CD4-positive, alpha-beta T cell treated with Interleukin-21 for 1 hour (primary cell): ENCODE results near the gene INO80B.
"Not testable (repeated sequence)": the region's sequence is repeated elsewhere in the genome, so short reads cannot be mapped to it uniquely, and the experiment has no call there.

Experiments
- DNase-seq: peaks from one replicate; pipeline ENCODE4 v3.0.0-alpha.2; 2020

The INO80B gene

DNA sequence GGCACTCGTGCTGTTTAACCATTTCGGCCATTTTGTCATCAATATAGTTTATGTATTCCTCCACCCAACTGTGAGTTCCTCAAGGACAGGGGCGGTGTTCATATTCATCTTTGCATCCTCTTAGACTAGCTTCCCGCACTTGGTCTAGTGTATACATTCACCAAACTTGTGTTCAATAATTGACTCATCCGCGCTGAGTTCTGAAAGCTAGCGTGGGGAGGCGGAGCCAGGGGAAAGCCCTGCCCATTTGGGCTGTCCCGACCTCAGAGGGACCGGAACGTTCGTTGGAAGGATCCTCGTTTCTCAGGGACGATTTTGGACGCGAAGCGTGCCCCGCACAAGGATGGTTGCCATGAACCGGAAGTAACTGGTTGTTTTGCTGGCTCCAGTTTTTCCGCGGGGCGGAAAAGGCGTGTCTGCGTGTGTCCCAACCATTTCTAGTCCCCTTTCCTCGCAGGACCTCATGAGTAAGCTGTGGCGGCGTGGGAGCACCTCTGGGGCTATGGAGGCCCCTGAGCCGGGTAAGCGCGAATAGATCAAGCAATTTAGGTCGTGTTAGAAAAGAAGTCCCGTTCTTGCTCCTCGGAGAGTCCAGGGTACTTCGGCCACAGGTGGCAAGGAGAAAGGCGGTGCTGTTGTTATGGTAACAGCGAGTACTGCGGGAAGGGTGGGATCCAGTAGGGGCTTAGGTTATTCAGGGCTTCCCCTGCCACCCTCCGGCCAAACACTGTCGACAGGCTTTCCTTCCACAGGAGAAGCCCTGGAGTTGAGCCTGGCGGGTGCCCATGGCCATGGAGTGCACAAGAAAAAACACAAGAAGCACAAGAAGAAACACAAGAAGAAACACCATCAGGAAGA, at the start of gene INO80B:
Gene INO80B, plus strand, starts transcription at position 434 of the 858 bp plus-strand sequence. Its CDS starts 30 bp downstream, at position 464.
- peak; percentile 99 for DNase-seq

DNA sequence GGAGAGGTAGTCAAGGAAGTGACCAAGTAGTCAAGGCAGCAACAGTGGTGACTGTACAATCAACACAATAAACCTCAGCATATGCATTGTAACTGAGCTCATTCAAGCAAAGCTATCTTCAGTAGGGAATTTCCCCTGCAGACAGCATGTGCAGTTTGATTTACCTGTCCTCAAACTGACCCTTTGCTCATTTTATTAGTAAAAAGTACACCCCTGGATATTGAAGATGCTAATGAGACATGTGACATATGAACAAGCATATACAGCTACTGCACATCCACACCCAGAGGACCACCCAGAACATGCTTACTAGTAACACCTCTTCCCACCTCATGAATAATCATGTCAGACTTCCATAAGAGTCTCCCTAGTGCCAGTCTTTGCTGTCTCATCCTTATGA, 48.9 kb upstream of the INO80B start:
- DNase-seq = no peak

DNA sequence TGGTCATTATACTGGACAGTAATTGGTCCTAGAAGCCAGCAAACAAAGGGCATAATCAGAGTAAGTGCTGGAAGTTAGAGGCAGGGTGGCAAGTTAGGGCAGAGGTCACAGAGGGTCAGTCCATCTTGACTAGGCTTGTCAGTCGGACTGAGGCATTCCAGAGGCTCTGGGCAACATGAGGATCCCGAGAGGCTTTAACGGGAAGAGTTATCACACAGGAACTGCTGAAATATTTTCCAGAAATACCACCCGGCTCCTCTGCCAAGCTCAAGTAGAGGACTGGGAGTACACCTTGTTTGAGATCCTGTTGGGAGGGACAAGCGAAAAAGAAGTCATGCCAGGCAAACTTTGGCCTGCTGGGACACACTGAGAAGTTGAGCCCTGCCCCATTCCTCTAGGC, 47.2 kb upstream of the INO80B start:
- no peak for DNase-seq

DNA sequence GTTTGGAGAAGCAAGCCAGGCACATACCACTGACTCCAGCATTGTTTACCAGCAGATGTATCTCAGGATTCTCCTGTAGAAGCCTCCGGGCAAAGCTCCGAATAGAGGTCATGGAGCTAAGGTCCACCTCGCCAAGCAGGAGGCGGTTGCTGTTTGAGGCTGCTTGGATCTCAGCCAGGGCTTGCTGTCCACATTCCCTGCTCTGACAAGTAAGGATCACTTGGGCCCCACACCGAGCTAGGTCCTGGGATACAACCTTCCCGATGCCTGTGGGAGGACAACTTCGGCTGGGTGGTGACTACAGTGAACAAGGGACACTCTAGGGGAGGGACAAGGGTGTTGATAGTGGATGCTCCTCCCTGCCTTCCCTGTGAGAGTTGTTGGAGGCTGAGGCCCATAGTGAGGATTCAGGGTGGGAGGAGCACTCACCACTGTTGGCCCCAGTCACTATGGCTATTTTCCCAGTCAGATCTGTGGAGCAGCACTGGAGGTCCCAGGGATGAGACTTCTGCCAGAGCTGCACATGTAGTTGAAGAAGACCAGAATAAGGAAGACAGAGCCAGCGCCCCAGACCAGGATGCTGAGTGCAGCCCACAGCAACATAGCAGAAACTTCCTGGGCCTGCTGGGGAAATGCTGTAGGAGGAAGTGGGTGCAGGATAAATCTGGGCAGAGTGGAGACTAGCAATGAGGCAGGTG, 41.7 kb upstream of the INO80B start:
- no peak for DNase-seq

GRCh38 chr2:74414441-74414840, 40.4 kb upstream of the INO80B start:
- no peak for DNase-seq

DNA sequence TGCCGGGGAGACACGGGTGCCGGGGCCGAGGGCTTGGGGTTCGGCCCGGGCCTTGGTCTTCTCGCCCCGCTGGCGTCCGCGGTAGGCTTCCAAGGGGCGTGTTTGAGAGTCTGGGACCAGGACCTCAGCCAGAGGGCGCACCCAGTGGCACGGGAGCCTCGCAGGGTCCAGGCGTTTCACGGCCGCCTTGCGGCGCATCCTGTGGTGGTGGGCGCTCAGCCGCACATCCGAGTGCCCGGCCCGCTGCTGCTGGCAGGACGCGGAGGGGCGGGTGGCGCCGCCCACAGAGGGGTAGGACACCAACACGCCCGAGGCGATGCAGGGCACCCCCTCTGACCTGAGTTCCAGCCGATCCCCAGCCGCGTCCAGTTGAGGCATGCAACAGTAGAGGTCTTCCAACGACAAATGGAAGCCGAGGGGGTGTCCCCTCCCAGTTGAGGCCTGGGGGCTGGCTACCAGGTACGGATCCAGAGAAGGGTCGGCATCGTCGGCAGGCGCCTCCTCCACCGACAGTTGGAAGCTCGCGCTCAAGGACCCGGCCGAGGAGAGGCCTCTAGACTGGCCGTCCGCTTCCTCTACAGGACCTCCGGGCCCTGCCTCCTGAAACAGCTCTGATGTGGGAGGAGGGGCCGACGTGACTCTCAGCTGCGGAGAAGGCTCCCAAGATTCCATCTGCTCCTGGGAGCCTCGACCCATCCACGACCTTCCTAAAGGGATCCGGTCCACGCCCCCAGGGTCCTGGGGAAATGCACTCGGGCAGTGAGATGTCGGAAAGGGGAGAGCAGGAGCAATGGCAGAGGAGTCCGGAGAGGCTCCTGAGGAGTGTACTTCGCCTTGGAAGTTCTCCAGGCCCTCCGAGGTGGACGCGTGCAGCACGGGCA, 39.8 kb upstream of the INO80B start:
- no peak for DNase-seq

- no peak for DNase-seq
Observed at GRCh38 chr2:74415762-74416395, 39.0 kb upstream of the INO80B start.

DNA sequence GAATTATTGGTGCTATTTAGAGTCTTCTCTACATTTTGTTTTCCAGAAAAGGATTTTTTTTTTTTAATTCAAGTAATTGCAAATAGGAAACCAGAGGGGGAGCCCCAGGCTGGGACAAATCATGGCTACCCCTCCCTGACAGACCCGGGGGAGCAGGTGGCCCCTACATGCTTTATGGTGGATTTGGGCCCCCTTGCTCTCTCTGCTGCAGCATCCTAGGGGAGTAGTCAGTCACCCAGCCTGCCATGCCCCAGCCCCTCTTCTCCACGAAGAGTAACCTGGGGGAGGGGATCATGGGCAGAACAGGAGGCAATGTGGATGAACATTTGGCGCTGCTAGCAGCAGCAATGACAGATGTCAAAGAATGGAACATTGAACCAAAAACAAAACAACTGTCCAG, 38.1 kb upstream of the INO80B start:
- no peak for DNase-seq

GRCh38 chr2:74417197-74417596, 37.7 kb upstream of the INO80B start:
- no peak for DNase-seq

- DNase-seq = no peak
Observed at GRCh38 chr2:74417763-74418162, 37.1 kb upstream of the INO80B start.

GRCh38 chr2:74418312-74418711, 36.6 kb upstream of the INO80B start:
- no peak for DNase-seq

DNA sequence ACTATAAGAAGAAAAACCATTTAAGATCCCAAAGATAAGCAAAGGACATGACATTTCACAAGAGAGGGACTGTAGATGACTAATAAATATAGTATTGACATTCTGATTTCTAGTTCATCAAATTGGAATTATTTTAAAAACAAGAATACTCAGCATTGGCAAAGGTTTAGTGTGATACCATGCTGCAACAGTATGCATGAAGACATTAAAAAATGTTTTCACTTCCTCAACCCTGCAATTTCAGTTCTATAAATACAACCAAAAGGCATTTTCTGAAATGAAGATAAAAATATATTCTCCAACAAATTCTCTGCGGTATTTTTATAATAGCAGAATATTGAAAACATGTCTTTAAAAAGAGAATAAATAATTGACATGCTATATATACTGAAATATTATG, 35.5 kb upstream of the INO80B start:
- DNase-seq = no peak

DNA sequence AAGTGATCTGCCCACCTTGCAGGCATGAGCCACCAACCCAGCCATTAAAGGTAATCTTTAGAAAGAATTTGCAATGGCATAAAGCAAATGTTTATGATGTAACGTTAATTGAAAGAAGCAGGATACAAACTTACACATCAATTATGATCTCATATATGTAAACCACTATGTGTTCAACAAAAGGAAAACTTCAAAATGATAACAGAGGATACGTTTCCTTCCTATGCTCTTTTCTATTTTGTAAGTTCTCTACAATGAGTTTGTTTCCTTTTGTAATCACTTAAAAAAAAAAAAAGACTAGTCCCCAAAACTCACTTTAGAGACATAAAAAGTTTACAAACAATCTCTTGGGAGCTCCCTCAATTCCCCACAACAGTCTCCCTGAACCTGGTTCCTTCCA, 34.9 kb upstream of the INO80B start:
- no peak for DNase-seq

DNA sequence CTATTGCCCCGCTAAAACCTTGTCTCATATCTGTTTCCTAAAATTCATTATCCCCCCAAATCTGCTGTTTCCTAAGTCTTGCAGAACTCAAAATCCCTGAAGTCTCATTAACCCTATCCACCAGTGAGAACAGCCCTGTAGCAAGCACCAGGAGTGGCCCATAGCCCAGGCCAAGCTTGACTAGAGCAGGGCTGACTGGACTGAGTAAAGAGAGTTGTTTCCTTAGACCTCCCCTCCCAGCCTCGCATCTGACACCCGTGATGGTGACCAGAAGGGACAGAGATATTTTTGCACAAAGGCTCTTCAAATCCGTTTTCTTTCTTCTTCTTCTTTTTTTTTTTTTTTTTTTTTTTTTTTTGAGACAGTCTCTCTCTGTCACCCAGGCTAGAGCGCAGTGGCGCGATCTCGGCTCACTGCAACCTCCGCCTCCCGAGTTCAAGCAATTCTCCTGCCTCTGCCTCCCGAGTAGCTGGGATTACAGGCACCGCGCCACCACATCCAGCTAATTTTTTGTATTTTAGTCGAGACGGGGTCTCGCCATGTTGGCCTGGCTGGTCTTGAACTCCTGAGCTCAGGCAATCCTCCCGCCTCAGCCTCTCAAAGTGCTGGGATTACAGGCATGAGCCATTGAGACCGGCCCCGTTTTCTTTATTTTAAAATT, 34.3 kb upstream of the INO80B start:
- not testable (repeated sequence) for DNase-seq

- DNase-seq = peak; percentile 94
Observed at GRCh38 chr2:74421221-74421870, 33.5 kb upstream of the INO80B start, which contains the start of the genes C2orf81 and WDR54. TSS of gene C2orf81 (minus strand) at chr2:74421619. CDS start at chr2:74421560, 59 bp downstream. TSS of gene WDR54 (plus strand) at chr2:74421730. CDS start at chr2:74422154, 424 bp downstream.

- no peak for DNase-seq
Observed at GRCh38 chr2:74423231-74424095, 31.4 kb upstream of the INO80B start.

- DNase-seq = no peak
Observed at GRCh38 chr2:74424139-74424992, 30.5 kb upstream of the INO80B start.

DNA sequence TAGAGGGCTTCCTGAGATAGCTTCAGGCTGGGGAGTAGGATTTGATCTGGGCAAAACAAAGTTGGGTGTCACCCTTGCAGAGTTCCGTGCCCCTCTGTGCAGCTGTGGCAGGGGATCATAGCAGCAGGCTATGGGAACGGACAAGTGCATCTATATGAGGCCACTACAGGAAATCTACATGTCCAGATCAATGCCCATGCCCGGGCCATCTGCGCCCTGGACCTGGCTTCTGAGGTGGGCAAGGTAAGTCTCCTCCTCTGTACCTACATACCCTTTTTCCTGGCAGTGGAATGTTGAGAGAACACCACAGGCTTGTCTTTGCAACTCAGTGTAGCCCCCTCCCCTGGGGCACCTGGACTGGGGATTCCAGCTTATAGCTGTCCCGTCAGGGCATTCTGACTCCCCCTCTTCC, 29.9 kb upstream of the INO80B start:
- DNase-seq = no peak

- DNase-seq = no peak
Observed at GRCh38 chr2:74425523-74425922, 29.4 kb upstream of the INO80B start.
